Fibroblast of skin of scalp (primary cell): ENCODE results near the gene TIAM1. TPM values are rescaled to one million over a fixed set of nuclear protein-coding genes. Genes with fewer than 3 reads are reported as not detected.

ENCODE experiments used
- DNase-seq: peaks from one replicate; pipeline ENCODE4 v3.0.0-alpha.2; 2013
- polyA plus RNA-seq, 2 experiments: library from polyadenylated mRNA; unstranded; fragments of 120-200 nt; gene quantifications; one replicate each; pipeline ENCODE4 v1.2.1, GENCODE V29; 2013; ENCODE audit not compliant: insufficient read length in 2 of 2

The TIAM1 gene
- 8.2 TPM for polyA plus RNA-seq (2013, experiment 1 of 2; ENCODE audit: insufficient read length)
- polyA plus RNA-seq (2013, experiment 2 of 2; ENCODE audit: insufficient read length) = 9.2 TPM

GRCh38 chr21:31343680-31344480 is at the start of gene TIAM1:
TIAM1 (minus strand) TSS chr21:31344261; CDS start chr21:31266972, 77,289 bp downstream.
- peak; percentile 84 for DNase-seq

- no peak for DNase-seq
These were observed 43.6 kb upstream of the TIAM1 start for GRCh38 chr21:31387560-31388186.

- DNase-seq = no peak
These were observed 41.9 kb upstream of the TIAM1 start for GRCh38 chr21:31386006-31386405.

GRCh38 chr21:31383770-31384169 is 39.7 kb upstream of the TIAM1 start:
- no peak for DNase-seq

GRCh38 chr21:31382060-31382459 is 38.0 kb upstream of the TIAM1 start:
- no peak for DNase-seq

GRCh38 chr21:31376301-31376700 is 32.2 kb upstream of the TIAM1 start:
- no peak for DNase-seq

- no peak for DNase-seq
These were observed 30.3 kb upstream of the TIAM1 start for GRCh38 chr21:31374395-31374794.

GRCh38 chr21:31372471-31372765 is 28.4 kb upstream of the TIAM1 start:
- no peak for DNase-seq

- no peak for DNase-seq
These were observed 27.8 kb upstream of the TIAM1 start for GRCh38 chr21:31371715-31372470.

- DNase-seq = peak; percentile 17
These were observed 27.0 kb upstream of the TIAM1 start for GRCh38 chr21:31370893-31371544.

GRCh38 chr21:31370281-31370892 is 26.3 kb upstream of the TIAM1 start:
- DNase-seq = no peak

GRCh38 chr21:31368361-31368760 is 24.3 kb upstream of the TIAM1 start:
- no peak for DNase-seq

- DNase-seq = no peak
These were observed 23.7 kb upstream of the TIAM1 start for GRCh38 chr21:31367801-31368200.

GRCh38 chr21:31366825-31367224 is 22.8 kb upstream of the TIAM1 start:
- DNase-seq = peak; percentile 81

- DNase-seq = no peak
These were observed 20.3 kb upstream of the TIAM1 start for GRCh38 chr21:31364253-31364945.

GRCh38 chr21:31363720-31364119 is 19.7 kb upstream of the TIAM1 start:
- DNase-seq = peak; percentile 22

GRCh38 chr21:31360717-31361116 is 16.7 kb upstream of the TIAM1 start:
- no peak for DNase-seq

- no peak for DNase-seq
These were observed 14.1 kb upstream of the TIAM1 start for GRCh38 chr21:31358158-31358557.

GRCh38 chr21:31356440-31356839 is 12.4 kb upstream of the TIAM1 start:
- DNase-seq = no peak

GRCh38 chr21:31354604-31355443 is 10.8 kb upstream of the TIAM1 start:
- peak; percentile 51 for DNase-seq

GRCh38 chr21:31354122-31354521 is 10.1 kb upstream of the TIAM1 start:
- no peak for DNase-seq
